SK-N-SH (cell line): ENCODE measurements around the gene EXOC2.

Experiments
- GABPA ChIP-seq: IDR thresholded peaks from 2 replicates; pipeline ENCODE4 v1.4.0; 2012; ENCODE audit warnings: low read depth, mild to moderate bottlenecking
- MXI1 ChIP-seq: IDR thresholded peaks from 2 replicates; pipeline ENCODE4 v1.6.1; 2012; ENCODE audit warnings: mild to moderate bottlenecking, low read depth, low read length, improper control_type of control experiment
- NFIC ChIP-seq: IDR thresholded peaks from 2 replicates; pipeline ENCODE4 v1.4.0; 2012; ENCODE audit warnings: borderline replicate concordance
- RAD21 ChIP-seq: IDR thresholded peaks from 2 replicates; pipeline ENCODE4 v1.6.1; 2012; ENCODE audit warnings: mild to moderate bottlenecking, low read length
- RFX5 ChIP-seq: IDR thresholded peaks from 2 replicates; pipeline ENCODE4 v1.6.1; 2012; ENCODE audit warnings: mild to moderate bottlenecking, improper control_type of control experiment, low read length
- SIN3A ChIP-seq: IDR thresholded peaks from 2 replicates; pipeline ENCODE4 v1.6.1; 2012; ENCODE audit warnings: low read depth, mild to moderate bottlenecking, low read length, moderate library complexity, borderline replicate concordance
- TEAD4 ChIP-seq: IDR thresholded peaks from 2 replicates; pipeline ENCODE4 v1.4.0; 2012; ENCODE audit warnings: mild to moderate bottlenecking, borderline replicate concordance; ENCODE audit not compliant: insufficient read depth
- TF ChIP-seq, protein P1 (sequence below): IDR thresholded peaks from 2 replicates; pipeline ENCODE4 v1.4.0; 2012; ENCODE audit warnings: low read depth, borderline replicate concordance
- TF ChIP-seq, protein P2 (sequence below): fragments of 200-600 bp; sonication (generic); IDR thresholded peaks from 2 replicates; pipeline ENCODE4 v1.6.1; 2017; ENCODE audit warnings: antibody characterized with exemption, mild to moderate bottlenecking, moderate library complexity

DNA sequence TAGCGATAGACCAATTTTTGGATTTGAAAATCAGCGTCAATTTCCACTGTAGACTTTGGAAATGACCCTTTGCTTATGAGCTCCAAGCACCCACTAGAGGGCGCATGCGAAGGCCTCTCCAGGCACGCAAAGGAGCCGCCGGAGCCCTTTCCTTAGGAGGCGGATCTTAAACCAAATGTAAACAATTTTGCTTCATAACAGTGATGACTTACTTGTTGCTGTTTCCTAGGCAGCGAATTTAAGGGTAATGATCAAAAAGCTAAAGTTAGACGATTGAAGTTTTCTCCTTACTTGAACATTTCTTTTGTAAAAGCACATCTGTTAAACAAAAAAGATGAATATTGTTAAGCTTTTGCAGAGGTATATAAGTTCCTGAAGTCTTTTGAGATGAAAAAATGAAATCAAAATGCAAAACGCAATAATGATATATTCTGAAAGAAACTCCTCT lies 29.2 kb upstream of the EXOC2 start:
- TF ChIP-seq, protein P1, sequence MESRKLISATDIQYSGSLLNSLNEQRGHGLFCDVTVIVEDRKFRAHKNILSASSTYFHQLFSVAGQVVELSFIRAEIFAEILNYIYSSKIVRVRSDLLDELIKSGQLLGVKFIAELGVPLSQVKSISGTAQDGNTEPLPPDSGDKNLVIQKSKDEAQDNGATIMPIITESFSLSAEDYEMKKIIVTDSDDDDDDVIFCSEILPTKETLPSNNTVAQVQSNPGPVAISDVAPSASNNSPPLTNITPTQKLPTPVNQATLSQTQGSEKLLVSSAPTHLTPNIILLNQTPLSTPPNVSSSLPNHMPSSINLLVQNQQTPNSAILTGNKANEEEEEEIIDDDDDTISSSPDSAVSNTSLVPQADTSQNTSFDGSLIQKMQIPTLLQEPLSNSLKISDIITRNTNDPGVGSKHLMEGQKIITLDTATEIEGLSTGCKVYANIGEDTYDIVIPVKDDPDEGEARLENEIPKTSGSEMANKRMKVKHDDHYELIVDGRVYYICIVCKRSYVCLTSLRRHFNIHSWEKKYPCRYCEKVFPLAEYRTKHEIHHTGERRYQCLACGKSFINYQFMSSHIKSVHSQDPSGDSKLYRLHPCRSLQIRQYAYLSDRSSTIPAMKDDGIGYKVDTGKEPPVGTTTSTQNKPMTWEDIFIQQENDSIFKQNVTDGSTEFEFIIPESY, result no peak
- TF ChIP-seq SIN3A (no peak), GABPA (no peak), RAD21 (peak; percentile 57), TEAD4 (no peak), NFIC (no peak), MXI1 (no peak), RFX5 (no peak)
- TF ChIP-seq, protein P2, sequence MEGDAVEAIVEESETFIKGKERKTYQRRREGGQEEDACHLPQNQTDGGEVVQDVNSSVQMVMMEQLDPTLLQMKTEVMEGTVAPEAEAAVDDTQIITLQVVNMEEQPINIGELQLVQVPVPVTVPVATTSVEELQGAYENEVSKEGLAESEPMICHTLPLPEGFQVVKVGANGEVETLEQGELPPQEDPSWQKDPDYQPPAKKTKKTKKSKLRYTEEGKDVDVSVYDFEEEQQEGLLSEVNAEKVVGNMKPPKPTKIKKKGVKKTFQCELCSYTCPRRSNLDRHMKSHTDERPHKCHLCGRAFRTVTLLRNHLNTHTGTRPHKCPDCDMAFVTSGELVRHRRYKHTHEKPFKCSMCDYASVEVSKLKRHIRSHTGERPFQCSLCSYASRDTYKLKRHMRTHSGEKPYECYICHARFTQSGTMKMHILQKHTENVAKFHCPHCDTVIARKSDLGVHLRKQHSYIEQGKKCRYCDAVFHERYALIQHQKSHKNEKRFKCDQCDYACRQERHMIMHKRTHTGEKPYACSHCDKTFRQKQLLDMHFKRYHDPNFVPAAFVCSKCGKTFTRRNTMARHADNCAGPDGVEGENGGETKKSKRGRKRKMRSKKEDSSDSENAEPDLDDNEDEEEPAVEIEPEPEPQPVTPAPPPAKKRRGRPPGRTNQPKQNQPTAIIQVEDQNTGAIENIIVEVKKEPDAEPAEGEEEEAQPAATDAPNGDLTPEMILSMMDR, result peak; percentile 97
